ENCODE measurements around the gene PCDHGB4.
A peak's percentile ranks its signal among the peaks of the same experiment; 100 is the strongest.
"Not testable (repeated sequence)": the region's sequence is repeated elsewhere in the genome, so short reads cannot be mapped to it uniquely, and the experiment has no call there.

PCDHGB4 gene

GRCh38 chr5:141387557-141388311 is at the start of gene PCDHGB4:
PCDHGB4 (plus strand) TSS chr5:141387698; CDS start chr5:141387885, 187 bp downstream.
- not testable (repeated sequence) for DNase-seq (ENCODE audit: low read depth)

GRCh38 chr5:141338538-141339306 is 48.8 kb upstream of the PCDHGB4 start, which contains the start of gene PCDHGA2:
PCDHGA2 (plus strand) TSS chr5:141338760.
- DNase-seq (ENCODE audit: low read depth), result peak; percentile 43

GRCh38 chr5:141340781-141341354 is 46.6 kb upstream of the PCDHGB4 start:
- not testable (repeated sequence) for DNase-seq (ENCODE audit: low read depth)

- no peak for DNase-seq (ENCODE audit: low read depth)
These were observed 44.7 kb upstream of the PCDHGB4 start for GRCh38 chr5:141342773-141343172.

- peak; percentile 51 for DNase-seq (ENCODE audit: low read depth)
These were observed 44.1 kb upstream of the PCDHGB4 start, which contains the start of gene PCDHGA3 for GRCh38 chr5:141343242-141343952. PCDHGA3 (plus strand) TSS chr5:141343829; CDS start chr5:141344034, 205 bp downstream.

- no peak for DNase-seq (ENCODE audit: low read depth)
These were observed 43.5 kb upstream of the PCDHGB4 start for GRCh38 chr5:141343953-141344463.

GRCh38 chr5:141345327-141345726 is 42.2 kb upstream of the PCDHGB4 start:
- DNase-seq (ENCODE audit: low read depth), result no peak

GRCh38 chr5:141346017-141346416 is 41.5 kb upstream of the PCDHGB4 start:
- DNase-seq (ENCODE audit: low read depth), result not testable (repeated sequence)

- DNase-seq (ENCODE audit: low read depth), result peak; percentile 45
These were observed 37.4 kb upstream of the PCDHGB4 start, which contains the start of gene PCDHGB1 for GRCh38 chr5:141349917-141350619. PCDHGB1 (plus strand) TSS chr5:141350099; CDS start chr5:141350261, 162 bp downstream.

GRCh38 chr5:141351591-141351990 is 35.9 kb upstream of the PCDHGB4 start:
- no peak for DNase-seq (ENCODE audit: low read depth)

- DNase-seq (ENCODE audit: low read depth), result no peak
These were observed 32.5 kb upstream of the PCDHGB4 start, which contains the start of gene PCDHGA4 for GRCh38 chr5:141354900-141355469. PCDHGA4 (plus strand) TSS chr5:141355021; CDS start chr5:141355108, 87 bp downstream.

- DNase-seq (ENCODE audit: low read depth), result no peak
These were observed 31.9 kb upstream of the PCDHGB4 start for GRCh38 chr5:141355641-141356040.

GRCh38 chr5:141356133-141356532 is 31.4 kb upstream of the PCDHGB4 start:
- no peak for DNase-seq (ENCODE audit: low read depth)

- DNase-seq (ENCODE audit: low read depth), result no peak
These were observed 30.5 kb upstream of the PCDHGB4 start for GRCh38 chr5:141356950-141357349.

- peak; percentile 31 for DNase-seq (ENCODE audit: low read depth)
These were observed 27.6 kb upstream of the PCDHGB4 start, which contains the start of gene PCDHGB2 for GRCh38 chr5:141359790-141360426. PCDHGB2 (plus strand) TSS chr5:141359994; CDS start chr5:141360136, 142 bp downstream.

GRCh38 chr5:141360685-141361084 is 26.8 kb upstream of the PCDHGB4 start:
- DNase-seq (ENCODE audit: low read depth), result no peak

GRCh38 chr5:141362719-141363118 is 24.8 kb upstream of the PCDHGB4 start:
- no peak for DNase-seq (ENCODE audit: low read depth)

GRCh38 chr5:141363952-141364660 is 23.4 kb upstream of the PCDHGB4 start, which contains the start of gene PCDHGA5:
PCDHGA5 (plus strand) TSS chr5:141364162; CDS start chr5:141364331, 169 bp downstream.
- no peak for DNase-seq (ENCODE audit: low read depth)

Data from amniotic epithelial cell (primary cell).